Measurements from ENCODE around the gene TCP1.

DNA sequence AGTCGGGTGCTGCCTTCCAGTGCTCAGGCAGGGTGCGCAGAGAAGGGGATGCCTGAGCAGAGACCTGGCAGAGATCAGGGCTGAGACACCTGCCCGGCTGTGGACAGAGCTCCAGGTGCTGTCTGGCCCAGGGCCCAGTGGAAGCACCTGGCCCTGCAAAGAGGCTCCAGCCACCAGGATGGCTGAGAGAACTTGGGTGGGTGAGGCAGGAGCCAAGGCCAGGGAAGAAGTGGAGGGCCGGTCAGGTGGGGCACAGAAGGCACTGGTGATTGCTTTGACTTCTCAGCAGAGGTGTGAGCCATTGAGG, 41.9 kb upstream of the TCP1 start:
- no peak for TF ChIP-seq POLR2AphosphoS5 (IDR thresholded peaks at IDR 0.05; ENCODE audit: insufficient read depth, low read depth, low read length)
- no peak for TF ChIP-seq CTCF (IDR thresholded peaks at IDR 0.05; ENCODE audit: extremely low read depth in 1 of 2, insufficient read depth in 1 of 2, low read depth in 1 of 2, low read length in 2 of 2)
- TF ChIP-seq EZH2 (IDR thresholded peaks at IDR 0.05; ENCODE audit: borderline replicate concordance, low read depth, low read length, severe bottlenecking): no peak
- no peak for TF ChIP-seq FOS (IDR thresholded peaks at IDR 0.05; ENCODE audit: borderline replicate concordance, insufficient read depth, low read length)
- TF ChIP-seq JUN (IDR thresholded peaks at IDR 0.05; ENCODE audit: borderline replicate concordance, insufficient read depth, insufficient read length, low read depth): no peak
- TF ChIP-seq POLR2A (IDR thresholded peaks at IDR 0.05; ENCODE audit: low read depth, low read length): no peak
- no peak for TF ChIP-seq MAX (IDR thresholded peaks at IDR 0.05; ENCODE audit: insufficient read depth, insufficient read length)
- no peak for TF ChIP-seq GATA2 (IDR thresholded peaks at IDR 0.05; ENCODE audit: insufficient read depth, insufficient read length, low read depth, low read length)
- no peak for TF ChIP-seq MYC (IDR thresholded peaks at IDR 0.05; ENCODE audit: low read depth, low read length)
